ENCODE measurements around the gene REEP6.
"Not testable (repeated sequence)": the region's sequence is repeated elsewhere in the genome, so short reads cannot be mapped to it uniquely, and the experiment has no call there.

The REEP6 gene

DNA sequence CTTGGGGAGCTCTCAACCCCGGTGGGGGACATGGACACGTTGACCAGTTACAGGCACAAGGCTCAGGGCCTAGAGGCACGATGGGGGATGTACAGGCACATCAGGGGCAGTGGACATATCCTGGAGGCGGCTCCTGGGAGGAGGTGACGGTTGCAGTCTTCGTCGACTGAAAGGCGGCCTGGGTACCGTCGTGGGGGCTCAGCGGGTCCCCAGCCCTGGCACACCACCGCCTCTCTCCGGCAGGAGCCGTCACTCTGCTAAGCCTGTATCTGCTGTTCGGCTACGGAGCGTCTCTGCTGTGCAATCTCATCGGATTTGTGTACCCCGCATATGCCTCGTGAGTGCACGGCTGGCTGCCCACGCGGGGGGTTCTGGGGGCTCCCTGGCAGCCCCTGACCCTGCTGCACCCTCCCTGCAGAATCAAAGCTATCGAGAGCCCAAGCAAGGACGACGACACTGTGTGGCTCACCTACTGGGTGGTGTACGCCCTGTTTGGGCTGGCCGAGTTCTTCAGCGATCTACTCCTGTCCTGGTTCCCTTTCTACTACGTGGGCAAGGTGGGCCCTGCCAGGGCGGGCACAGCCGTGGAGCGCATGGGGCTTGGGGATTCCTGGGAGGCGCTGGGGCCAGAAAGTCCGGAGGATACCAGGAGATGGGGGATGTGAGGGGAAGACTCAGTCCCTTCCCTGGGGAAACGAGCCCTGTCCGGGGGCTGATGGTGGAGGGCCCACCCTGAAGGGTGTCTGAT, 4.2 kb downstream of the REEP6 start:
- Histone ChIP-seq H3K36me3 (ENCODE audit: control insufficient read depth in 2 of 2, insufficient read depth in 2 of 2, low read length in 2 of 2) (no peaks in the 10 kb centered on the region), H3K4me1 (ENCODE audit: control insufficient read depth, insufficient read depth, low read length) (peaks cover 11% of the 10 kb centered on the region), H3K9ac (ENCODE audit: low read length in 2 of 2) (no peak overlapping the region), H3K27ac (ENCODE audit: low read length) (no peak overlapping the region), H3K9me3 (ENCODE audit: control insufficient read depth in 2 of 2, low read length in 2 of 2) (no peaks in the 10 kb centered on the region), H3K27me3 (ENCODE audit: control insufficient read depth in 1 of 2, insufficient read depth in 2 of 2, low read length in 2 of 2) (peaks cover 19 to 23% of the 10 kb centered on the region in 2 donors), H3K4me3 (ENCODE audit: low read length in 2 of 2) (no peak overlapping the region)

DNA sequence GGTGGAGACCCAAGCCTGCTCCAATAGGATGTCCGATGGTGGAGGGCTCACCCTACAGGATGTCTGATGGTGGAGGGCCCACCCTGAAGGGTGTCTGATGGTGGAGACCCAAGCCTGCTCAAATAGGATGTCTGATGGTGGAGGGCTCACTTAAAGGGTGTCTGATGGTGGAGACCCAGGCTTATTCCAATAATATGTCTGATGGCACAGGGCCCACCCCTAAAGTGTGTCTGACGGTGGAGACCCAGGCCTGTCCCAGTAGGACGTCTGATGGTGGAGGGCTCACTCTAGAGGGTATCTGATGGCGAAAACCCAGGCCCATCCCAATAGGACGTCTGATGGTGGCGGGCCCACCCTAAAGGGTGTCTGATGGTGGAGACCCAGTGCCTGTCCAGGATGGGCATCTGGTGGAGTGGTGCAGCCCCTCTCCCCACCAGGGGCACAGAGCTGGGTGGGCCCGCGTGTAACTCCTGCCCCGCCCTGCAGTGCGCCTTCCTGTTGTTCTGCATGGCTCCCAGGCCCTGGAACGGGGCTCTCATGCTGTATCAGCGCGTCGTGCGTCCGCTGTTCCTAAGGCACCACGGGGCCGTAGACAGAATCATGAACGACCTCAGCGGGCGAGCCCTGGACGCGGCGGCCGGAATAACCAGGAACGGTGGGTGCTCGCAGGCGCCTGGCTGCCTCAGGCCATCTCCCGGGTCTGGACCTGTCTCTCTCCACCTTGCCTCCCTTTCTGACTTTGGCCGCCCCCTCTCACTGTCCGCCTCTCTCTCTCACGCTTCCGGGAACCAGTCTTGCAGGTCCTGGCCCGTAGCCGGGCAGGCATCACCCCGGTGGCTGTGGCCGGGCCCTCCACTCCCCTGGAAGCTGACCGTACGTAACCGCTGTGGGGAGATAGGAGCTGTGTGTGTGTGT, 5.1 kb downstream of the REEP6 start:
- H3K36me3 ChIP-seq (ENCODE audit: control insufficient read depth in 2 of 2, insufficient read depth in 2 of 2, low read length in 2 of 2): no peaks in the 10 kb centered on the region
- no peak overlapping the region for H3K27ac ChIP-seq (ENCODE audit: low read length)
- peaks cover 8% of the 10 kb centered on the region for H3K4me1 ChIP-seq (ENCODE audit: control insufficient read depth, insufficient read depth, low read length)
- H3K9ac ChIP-seq (ENCODE audit: low read length in 2 of 2): no peak overlapping the region
- H3K9me3 ChIP-seq (ENCODE audit: control insufficient read depth in 2 of 2, low read length in 2 of 2): no peaks in the 10 kb centered on the region
- H3K27me3 ChIP-seq (ENCODE audit: control insufficient read depth in 1 of 2, insufficient read depth in 2 of 2, low read length in 2 of 2): peaks cover 19 to 23% of the 10 kb centered on the region in 2 donors
- H3K4me3 ChIP-seq (ENCODE audit: low read length in 2 of 2): no peak overlapping the region

DNA sequence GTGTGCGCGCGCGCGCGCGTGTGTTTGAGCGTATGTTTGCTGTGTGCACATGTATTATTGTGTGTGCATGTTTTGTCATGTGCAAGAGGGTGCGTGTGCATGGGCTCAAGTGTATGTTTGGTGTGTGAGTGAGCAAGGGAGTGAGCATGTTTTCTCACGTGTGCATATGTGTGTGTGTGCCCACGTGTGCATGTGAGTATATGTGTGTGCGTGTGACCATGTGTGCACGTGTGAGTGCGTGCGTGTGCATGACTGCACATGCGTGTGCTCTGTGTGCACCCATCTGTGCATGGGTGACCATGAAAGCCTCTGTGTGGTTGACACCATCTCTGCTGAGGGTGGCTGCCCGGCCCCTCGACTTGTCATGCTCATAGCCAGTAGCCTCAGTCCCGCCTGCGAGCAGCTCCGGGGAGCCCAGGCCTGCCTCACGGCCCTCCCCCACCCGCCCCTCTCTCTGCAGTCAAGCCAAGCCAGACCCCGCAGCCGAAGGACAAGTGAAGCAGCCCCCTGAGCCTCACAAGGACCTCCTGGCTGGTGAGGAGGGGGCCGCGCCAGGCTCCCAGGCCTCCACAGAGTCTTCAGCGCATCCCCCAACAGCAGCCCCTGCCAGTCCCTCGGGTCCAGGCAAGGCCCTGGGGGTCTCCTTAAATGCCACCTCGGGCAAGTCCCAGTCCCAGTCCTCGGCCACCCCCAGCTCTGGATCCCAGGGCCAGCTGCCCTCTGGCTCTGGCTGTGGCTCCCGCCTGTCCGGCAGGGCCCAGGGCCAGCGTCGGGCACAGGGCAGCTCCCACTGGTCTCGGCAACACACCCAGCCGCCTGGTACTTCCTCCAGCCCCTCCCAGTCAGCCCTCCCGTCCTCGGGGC, 6.0 kb downstream of the REEP6 start:
- no peaks in the 10 kb centered on the region for H3K9me3 ChIP-seq (ENCODE audit: control insufficient read depth in 2 of 2, low read length in 2 of 2)
- no peaks in the 10 kb centered on the region for H3K36me3 ChIP-seq (ENCODE audit: control insufficient read depth in 2 of 2, insufficient read depth in 2 of 2, low read length in 2 of 2)
- H3K4me3 ChIP-seq (ENCODE audit: low read length in 2 of 2): no peak overlapping the region
- no peak overlapping the region for H3K27ac ChIP-seq (ENCODE audit: low read length)
- H3K4me1 ChIP-seq (ENCODE audit: control insufficient read depth, insufficient read depth, low read length): no peaks in the 10 kb centered on the region
- no peak overlapping the region for H3K9ac ChIP-seq (ENCODE audit: low read length in 2 of 2)
- H3K27me3 ChIP-seq (ENCODE audit: control insufficient read depth in 1 of 2, insufficient read depth in 2 of 2, low read length in 2 of 2): peaks cover 18% of the 10 kb centered on the region in 2 donors

DNA sequence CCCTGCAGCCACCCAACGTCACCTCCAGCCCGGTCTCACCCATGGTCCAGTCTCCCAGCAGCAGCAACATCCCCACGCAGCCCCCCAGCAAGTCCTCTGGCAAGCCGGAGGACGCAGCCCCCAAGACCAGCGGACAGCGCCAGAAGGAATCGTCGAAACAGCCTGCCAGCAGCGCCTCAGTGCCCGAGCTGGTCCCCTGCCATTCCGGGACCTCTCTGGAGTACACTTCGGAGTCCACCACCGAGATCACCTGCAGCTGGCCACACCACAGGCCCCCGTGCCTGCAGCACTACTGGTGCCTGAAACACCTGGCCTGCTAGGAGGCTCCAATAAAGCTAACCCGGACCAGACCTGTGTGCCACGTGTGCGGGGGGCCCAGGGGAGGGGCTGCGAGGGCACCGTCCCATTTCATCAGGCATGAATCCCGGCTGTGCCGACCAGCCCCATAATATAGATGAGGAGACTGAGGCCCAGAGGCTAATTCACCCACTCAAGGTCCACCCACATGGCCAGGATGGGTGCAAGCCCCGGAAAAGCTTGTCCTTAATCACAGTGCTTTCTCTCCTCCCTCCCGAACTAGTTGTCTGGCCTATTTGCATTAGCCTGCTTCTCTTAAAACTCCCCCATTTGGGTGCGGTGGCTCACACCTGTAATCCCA, 6.7 kb downstream of the REEP6 start:
- Histone ChIP-seq H3K4me1 (ENCODE audit: control insufficient read depth, insufficient read depth, low read length) (no peaks in the 10 kb centered on the region), H3K9ac (ENCODE audit: low read length in 2 of 2) (no peak overlapping the region), H3K27ac (ENCODE audit: low read length) (no peak overlapping the region), H3K4me3 (ENCODE audit: low read length in 2 of 2) (no peak overlapping the region), H3K9me3 (ENCODE audit: control insufficient read depth in 2 of 2, low read length in 2 of 2) (no peaks in the 10 kb centered on the region), H3K36me3 (ENCODE audit: control insufficient read depth in 2 of 2, insufficient read depth in 2 of 2, low read length in 2 of 2) (no peaks in the 10 kb centered on the region), H3K27me3 (ENCODE audit: control insufficient read depth in 1 of 2, insufficient read depth in 2 of 2, low read length in 2 of 2) (peaks cover 13 to 14% of the 10 kb centered on the region in 2 donors)

DNA sequence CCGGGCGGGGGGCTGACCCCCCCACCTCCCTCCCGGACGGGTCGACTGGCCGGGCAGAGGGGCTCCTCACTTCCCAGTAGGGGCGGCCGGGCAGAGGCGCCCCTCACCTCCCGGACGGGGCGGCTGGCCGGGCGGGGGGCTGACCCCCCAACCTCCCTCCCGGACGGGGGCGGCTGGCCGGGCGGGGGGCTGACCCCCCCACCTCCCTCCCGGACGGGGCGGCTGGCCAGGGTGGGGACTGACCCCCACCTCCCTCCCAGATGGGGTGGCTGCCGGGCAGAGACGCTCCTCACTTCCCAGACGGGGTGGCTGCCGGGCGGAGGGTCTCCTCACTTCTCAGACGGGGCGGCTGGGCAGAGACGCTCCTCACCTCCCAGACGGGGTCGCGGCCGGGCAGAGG, 8.2 kb downstream of the REEP6 start:
- Histone ChIP-seq H3K27me3 (ENCODE audit: control insufficient read depth in 1 of 2, insufficient read depth in 2 of 2, low read length in 2 of 2) (peaks cover 23 to 26% of the 10 kb centered on the region in 2 donors), H3K4me1 (ENCODE audit: control insufficient read depth, insufficient read depth, low read length) (peaks cover 11% of the 10 kb centered on the region)
- not testable (repeated sequence) for H3K9ac ChIP-seq (ENCODE audit: low read length in 2 of 2); H3K4me3 ChIP-seq (ENCODE audit: low read length in 2 of 2); H3K27ac ChIP-seq (ENCODE audit: low read length); H3K36me3 ChIP-seq (ENCODE audit: control insufficient read depth in 2 of 2, insufficient read depth in 2 of 2, low read length in 2 of 2); H3K9me3 ChIP-seq (ENCODE audit: control insufficient read depth in 2 of 2, low read length in 2 of 2)

DNA sequence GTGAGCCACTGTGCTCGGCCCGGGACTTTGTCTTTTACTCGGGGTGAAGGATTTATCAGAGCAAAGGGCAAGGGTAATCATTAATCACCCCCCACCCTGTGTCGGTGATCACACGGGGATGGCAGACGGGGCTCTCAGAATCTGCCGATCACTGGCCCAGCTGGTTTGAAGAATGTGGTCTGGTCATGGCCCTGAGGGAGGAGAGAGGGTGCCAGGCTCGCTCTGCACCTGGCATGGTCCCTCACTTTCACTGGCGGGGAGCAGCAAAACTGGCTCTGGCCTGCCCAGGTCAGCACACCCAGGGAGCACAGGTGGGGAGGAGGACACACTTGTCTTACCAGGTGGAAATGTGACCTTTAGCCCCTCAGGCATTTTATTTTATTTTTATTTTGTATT, 10.2 kb downstream of the REEP6 start:
- H3K4me3 ChIP-seq (ENCODE audit: low read length in 2 of 2): no peak overlapping the region
- no peak overlapping the region for H3K27ac ChIP-seq (ENCODE audit: low read length)
- no peak overlapping the region for H3K9ac ChIP-seq (ENCODE audit: low read length in 2 of 2)
- H3K27me3 ChIP-seq (ENCODE audit: control insufficient read depth in 1 of 2, insufficient read depth in 2 of 2, low read length in 2 of 2): peaks cover 27 to 31% of the 10 kb centered on the region in 2 donors
- H3K9me3 ChIP-seq (ENCODE audit: control insufficient read depth in 2 of 2, low read length in 2 of 2): no peaks in the 10 kb centered on the region
- H3K36me3 ChIP-seq (ENCODE audit: control insufficient read depth in 2 of 2, insufficient read depth in 2 of 2, low read length in 2 of 2): no peaks in the 10 kb centered on the region
- peaks cover 11% of the 10 kb centered on the region for H3K4me1 ChIP-seq (ENCODE audit: control insufficient read depth, insufficient read depth, low read length)

- no peaks in the 10 kb centered on the region for H3K36me3 ChIP-seq (ENCODE audit: control insufficient read depth in 2 of 2, insufficient read depth in 2 of 2, low read length in 2 of 2)
- no peak overlapping the region for H3K4me3 ChIP-seq (ENCODE audit: low read length in 2 of 2)
- peaks cover 16% of the 10 kb centered on the region for H3K4me1 ChIP-seq (ENCODE audit: control insufficient read depth, insufficient read depth, low read length)
- H3K9ac ChIP-seq (ENCODE audit: low read length in 2 of 2): no peak overlapping the region
- H3K9me3 ChIP-seq (ENCODE audit: control insufficient read depth in 2 of 2, low read length in 2 of 2): no peaks in the 10 kb centered on the region
- H3K27me3 ChIP-seq (ENCODE audit: control insufficient read depth in 1 of 2, insufficient read depth in 2 of 2, low read length in 2 of 2): peaks cover 29 to 31% of the 10 kb centered on the region in 2 donors
- H3K27ac ChIP-seq (ENCODE audit: low read length): no peak overlapping the region
Observed at GRCh38 chr19:1502433-1503088, 11.6 kb downstream of the REEP6 start.

DNA sequence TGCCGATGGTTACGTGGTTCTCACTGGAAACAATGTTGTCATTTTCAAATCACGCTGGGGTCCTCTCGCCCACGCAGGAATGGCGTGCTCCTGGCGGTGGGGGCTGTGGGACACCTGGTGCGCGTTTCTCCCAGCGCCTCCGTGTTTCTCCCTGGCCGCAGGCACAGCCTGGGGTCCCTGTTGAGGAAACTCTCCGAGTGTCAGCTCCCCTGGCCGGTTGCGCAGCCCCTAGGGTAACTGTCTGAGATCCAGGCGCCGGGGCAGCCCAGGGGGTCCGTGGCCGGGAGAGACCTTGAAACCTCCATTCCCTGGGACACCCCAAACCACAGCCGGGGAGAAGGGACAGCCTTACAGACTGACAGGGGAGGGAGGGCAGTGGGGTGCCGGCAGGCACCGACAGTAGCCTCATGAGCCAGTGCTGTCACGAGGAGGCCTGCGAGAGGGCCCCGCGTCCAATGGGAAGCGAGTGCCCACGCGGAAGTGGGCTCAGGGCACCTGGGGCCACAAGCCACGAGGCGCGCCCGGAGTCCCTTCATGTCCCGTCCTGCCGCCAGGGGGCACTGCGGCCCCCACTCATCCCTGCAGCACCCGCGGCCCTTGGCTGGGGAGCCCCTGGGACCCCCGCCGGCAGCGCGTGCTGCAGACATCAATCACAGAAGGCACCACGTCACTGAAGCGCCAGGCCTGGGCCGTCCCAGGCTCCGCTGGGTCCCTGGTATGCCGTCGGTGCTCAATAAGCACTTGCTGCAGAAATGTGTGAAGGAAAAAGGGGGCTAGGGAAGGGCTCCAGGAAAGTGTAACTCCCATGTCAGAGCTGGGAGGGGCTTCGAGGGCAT, 12.3 kb downstream of the REEP6 start:
- Histone ChIP-seq H3K27ac (ENCODE audit: low read length) (no peak overlapping the region), H3K9me3 (ENCODE audit: control insufficient read depth in 2 of 2, low read length in 2 of 2) (no peaks in the 10 kb centered on the region), H3K27me3 (ENCODE audit: control insufficient read depth in 1 of 2, insufficient read depth in 2 of 2, low read length in 2 of 2) (peaks cover 27 to 28% of the 10 kb centered on the region in 2 donors), H3K9ac (ENCODE audit: low read length in 2 of 2) (no peak overlapping the region), H3K4me1 (ENCODE audit: control insufficient read depth, insufficient read depth, low read length) (peaks cover 21% of the 10 kb centered on the region), H3K4me3 (ENCODE audit: low read length in 2 of 2) (no peak overlapping the region), H3K36me3 (ENCODE audit: control insufficient read depth in 2 of 2, insufficient read depth in 2 of 2, low read length in 2 of 2) (no peaks in the 10 kb centered on the region)

Data from stomach smooth muscle (tissue), 2 donors.